Endothelial cell of umbilical vein (primary cell): ENCODE measurements around the gene ATXN7.

Source experiments
- POLR2AphosphoS5 ChIP-seq: IDR thresholded peaks from 2 replicates; pipeline ENCODE4 v1.6.1; 2012; ENCODE audit warnings: low read depth, mild to moderate bottlenecking, control low read depth, low read length, moderate library complexity; ENCODE audit not compliant: insufficient read depth
- TF ChIP-seq, protein P1 (sequence below), 2 donors: IDR thresholded peaks; 1 replicate in 1 of 2; 2 replicates in 1 of 2; pipeline ENCODE4 v1.5.1; 2011; ENCODE audit warnings: low read length in 2 of 2, mild to moderate bottlenecking in 2 of 2, moderate library complexity in 2 of 2, control low read depth in 1 of 2, inconsistent platforms in 1 of 2, low read depth in 1 of 2; ENCODE audit not compliant: insufficient read depth in 1 of 2; ENCODE audit errors: extremely low read depth in 1 of 2
- TF ChIP-seq, protein P2 (sequence below): IDR thresholded peaks from 2 replicates; pipeline ENCODE4 v1.6.1; 2011; ENCODE audit not compliant: insufficient read depth, insufficient read length

DNA sequence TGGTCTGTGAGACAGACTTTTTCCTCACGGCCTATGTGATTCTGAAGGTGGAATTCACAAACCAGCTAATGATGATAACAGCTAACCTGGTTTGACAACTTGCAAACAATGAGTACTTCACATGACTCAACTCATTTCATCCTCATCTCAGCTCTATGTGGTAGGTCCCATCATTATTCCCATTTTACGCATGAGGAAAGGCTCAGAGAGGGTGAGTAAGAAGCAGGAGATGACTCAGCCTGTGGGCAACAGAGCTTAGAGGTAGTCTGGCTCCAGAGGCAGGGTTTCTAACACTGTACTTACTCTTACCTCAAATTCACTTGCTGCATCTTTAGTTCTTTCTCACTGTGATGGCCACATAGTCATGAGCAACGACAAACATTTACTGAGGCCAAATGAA, 185.5 kb downstream of the ATXN7 start:
- TF ChIP-seq, protein P1, sequence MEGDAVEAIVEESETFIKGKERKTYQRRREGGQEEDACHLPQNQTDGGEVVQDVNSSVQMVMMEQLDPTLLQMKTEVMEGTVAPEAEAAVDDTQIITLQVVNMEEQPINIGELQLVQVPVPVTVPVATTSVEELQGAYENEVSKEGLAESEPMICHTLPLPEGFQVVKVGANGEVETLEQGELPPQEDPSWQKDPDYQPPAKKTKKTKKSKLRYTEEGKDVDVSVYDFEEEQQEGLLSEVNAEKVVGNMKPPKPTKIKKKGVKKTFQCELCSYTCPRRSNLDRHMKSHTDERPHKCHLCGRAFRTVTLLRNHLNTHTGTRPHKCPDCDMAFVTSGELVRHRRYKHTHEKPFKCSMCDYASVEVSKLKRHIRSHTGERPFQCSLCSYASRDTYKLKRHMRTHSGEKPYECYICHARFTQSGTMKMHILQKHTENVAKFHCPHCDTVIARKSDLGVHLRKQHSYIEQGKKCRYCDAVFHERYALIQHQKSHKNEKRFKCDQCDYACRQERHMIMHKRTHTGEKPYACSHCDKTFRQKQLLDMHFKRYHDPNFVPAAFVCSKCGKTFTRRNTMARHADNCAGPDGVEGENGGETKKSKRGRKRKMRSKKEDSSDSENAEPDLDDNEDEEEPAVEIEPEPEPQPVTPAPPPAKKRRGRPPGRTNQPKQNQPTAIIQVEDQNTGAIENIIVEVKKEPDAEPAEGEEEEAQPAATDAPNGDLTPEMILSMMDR (IDR thresholded peaks at IDR 0.05; ENCODE audit: extremely low read depth in 1 of 2, insufficient read depth in 1 of 2, low read depth in 1 of 2, low read length in 2 of 2): no peak
- no peak for TF ChIP-seq POLR2AphosphoS5
- TF ChIP-seq, protein P2, sequence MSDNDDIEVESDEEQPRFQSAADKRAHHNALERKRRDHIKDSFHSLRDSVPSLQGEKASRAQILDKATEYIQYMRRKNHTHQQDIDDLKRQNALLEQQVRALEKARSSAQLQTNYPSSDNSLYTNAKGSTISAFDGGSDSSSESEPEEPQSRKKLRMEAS: no peak
